GM12864 (cell line): ENCODE data around the gene PTGS1.
"Not testable (repeated sequence)": the region's sequence is repeated elsewhere in the genome, so short reads cannot be mapped to it uniquely, and the experiment has no call there.

Experiments used
- DNase-seq: peaks from one replicate; pipeline ENCODE4 v3.0.0-alpha.2; 2011; ENCODE audit warnings: low read depth
- H3K4me3 ChIP-seq: 2 replicates; pipeline ENCODE4 v1.5.1; 2011; ENCODE audit warnings: mild to moderate bottlenecking, low read depth, low read length, control low read depth
- TF ChIP-seq, protein P1 (sequence below): IDR thresholded peaks from 2 replicates; pipeline ENCODE4 v1.5.1; 2011; ENCODE audit warnings: low read depth, mild to moderate bottlenecking, moderate library complexity, low read length, control low read depth, inconsistent platforms; ENCODE audit errors: missing control alignments

The PTGS1 gene

DNA sequence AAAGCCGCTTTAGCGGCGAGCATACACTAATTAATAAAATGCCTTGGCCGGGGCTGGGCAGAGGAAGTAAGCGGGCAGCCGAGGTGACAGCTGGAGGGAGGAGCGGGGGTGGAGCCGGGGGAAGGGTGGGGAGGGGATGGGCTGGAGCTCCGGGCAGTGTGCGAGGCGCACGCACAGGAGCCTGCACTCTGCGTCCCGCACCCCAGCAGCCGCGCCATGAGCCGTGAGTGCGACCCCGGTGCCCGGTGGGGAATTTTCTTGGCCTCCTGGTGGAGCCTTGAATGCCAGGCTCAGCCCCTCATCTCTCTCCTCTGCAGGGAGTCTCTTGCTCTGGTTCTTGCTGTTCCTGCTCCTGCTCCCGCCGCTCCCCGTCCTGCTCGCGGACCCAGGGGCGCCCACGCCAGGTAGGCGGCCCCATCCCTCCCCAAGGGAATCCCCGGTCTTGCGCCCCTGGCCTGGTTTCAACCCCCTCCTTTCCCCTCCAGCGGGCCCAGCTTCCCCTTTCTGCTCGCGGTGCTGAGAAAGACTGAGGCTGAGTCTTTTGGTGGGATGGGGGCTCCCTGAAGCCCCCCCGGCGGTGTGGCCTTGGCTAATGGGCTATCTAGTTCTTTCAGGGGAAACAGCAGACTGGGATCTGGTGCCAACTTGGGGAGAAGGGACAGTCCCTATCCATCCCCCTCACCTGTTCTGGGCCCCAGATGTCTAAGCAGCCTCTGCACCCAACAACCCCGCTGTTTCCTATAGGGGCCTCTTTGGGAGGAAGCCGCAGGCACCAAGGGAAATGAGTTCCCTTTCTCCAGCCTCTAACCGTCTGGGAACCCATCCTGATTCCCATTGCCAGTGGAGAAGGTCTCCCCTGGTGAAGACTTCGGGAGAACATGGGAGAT lies at the start of gene PTGS1:
Gene PTGS1 (plus strand): TSS at position 156 of the 887 bp plus-strand sequence. CDS start 61 bp downstream, at position 217.
- TF ChIP-seq, protein P1, sequence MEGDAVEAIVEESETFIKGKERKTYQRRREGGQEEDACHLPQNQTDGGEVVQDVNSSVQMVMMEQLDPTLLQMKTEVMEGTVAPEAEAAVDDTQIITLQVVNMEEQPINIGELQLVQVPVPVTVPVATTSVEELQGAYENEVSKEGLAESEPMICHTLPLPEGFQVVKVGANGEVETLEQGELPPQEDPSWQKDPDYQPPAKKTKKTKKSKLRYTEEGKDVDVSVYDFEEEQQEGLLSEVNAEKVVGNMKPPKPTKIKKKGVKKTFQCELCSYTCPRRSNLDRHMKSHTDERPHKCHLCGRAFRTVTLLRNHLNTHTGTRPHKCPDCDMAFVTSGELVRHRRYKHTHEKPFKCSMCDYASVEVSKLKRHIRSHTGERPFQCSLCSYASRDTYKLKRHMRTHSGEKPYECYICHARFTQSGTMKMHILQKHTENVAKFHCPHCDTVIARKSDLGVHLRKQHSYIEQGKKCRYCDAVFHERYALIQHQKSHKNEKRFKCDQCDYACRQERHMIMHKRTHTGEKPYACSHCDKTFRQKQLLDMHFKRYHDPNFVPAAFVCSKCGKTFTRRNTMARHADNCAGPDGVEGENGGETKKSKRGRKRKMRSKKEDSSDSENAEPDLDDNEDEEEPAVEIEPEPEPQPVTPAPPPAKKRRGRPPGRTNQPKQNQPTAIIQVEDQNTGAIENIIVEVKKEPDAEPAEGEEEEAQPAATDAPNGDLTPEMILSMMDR, result no peak
- H3K4me3 ChIP-seq, result peak within 1 kb of the TSS; percentile 43
- no peak for DNase-seq

DNA sequence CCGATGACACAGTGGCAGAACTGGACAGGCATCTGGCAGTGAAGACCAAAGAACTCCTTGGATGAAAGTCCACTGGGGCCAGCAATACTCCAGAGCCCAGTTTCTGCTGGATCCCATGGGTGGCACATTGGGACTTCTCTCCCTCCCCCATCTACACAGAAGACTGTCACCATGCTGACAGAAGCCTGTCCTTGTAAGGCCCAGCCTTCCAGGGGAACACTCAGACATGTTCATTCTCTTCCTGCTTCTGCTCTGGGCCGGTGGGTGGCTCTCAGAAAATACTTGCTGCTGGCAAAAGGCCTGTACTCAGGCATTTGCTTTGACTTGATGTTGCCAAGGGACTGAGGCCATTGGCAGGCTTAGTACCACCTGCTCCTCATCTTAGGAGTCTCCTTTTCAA lies 48.3 kb upstream of the PTGS1 start:
- no peak overlapping the region for H3K4me3 ChIP-seq
- TF ChIP-seq, protein P1, result no peak
- no peak for DNase-seq

DNA sequence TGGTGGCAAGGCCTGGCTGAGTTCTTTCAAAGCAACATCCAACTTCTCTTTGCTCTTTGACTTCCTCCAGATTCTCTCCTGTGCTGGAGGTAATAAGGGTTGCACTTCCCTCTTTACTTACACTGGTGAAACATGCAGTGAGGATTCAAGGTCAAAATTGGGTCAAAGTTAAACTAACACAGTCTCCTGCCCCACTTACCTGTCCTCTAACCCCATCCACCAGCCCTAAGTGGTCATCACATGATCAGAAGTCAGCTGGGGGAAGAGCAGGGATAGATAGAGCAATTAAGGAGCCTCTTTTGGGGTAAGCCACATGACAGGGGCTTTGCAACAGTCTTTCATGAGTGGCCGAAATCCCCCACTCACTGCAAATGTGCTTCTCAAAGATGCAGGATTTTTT lies 46.2 kb upstream of the PTGS1 start:
- H3K4me3 ChIP-seq, DNase-seq: not testable (repeated sequence)

DNA sequence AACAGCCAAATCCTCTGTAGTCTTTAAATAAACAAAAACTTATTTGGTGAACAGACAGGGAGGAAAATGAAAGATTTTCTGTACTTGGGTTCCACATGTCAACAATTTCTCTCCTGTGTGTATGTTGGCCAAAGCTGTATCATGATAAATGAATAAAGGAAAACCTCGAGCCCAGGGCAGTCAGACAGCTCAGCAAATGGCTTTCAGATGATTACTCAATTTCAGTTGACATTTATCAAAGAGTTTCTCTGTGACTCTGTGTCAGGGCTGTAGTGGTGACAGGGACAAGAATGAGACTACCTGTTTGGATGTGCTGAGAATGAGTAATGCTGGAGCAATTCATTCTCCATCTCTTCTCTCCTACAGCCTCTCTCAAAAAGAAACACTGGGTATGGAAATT lies 45.7 kb upstream of the PTGS1 start:
- no peak overlapping the region for H3K4me3 ChIP-seq
- TF ChIP-seq, protein P1, result no peak
- DNase-seq, result no peak

DNA sequence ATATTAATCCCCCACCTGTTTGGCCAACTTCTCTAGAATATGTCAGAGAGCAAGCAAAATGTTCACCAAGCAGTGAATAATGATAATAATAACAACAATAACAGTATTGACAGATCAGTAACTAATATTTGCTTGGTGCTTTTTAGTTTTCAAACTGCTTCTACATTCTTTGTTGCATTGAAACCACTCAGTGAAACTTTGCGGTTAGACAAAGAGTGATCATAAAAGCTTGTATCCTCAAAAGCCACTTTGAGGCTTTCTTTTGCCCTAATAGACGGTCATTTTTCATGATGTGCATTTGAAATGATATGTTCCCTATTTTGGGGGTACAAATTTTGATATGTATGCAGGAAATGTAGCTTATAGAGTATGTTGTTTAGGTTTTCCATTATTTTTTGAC lies 43.6 kb upstream of the PTGS1 start:
- TF ChIP-seq, protein P1, result no peak
- no peak overlapping the region for H3K4me3 ChIP-seq
- DNase-seq, result no peak

DNA sequence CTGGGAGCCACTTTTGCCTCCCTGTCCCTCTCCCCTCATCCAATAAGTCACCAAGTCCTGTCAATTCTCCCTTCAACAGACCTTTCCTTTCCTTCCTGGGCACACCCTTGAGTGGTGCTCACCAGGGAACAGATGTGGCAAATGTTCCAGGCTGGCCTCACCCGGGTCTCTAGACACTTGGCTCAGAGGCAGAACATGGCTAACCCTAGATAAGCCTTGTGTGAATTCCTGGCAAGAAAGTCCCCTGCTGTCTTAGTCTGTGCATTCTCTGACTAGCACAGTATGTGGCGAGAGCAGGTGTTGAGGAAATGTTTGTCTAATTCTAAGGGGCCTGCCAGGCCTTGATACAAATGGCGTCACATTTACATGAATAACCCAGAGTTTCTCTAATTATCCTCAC lies 41.2 kb upstream of the PTGS1 start:
- H3K4me3 ChIP-seq, result no peak overlapping the region
- TF ChIP-seq, protein P1, result no peak
- no peak for DNase-seq

DNA sequence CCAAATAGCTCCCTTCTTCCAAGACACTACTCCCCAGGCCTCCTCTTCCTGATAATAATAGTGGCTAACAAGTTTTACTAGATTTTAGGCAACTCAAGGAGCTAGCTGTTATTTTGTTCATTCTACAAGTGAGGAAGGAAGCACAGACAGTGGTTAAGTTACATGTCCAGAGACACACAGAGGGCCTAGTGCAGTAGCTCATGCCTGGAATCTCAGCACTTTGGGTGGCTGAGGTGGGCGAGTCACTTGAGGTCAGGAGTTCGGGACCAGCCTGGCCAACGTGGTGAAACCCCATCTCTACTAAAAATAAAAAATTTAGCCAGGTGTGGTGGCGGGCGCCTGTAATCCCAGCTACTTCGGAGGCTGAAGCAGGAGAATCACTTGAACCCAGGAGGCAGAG lies 40.4 kb upstream of the PTGS1 start:
- not testable (repeated sequence) for H3K4me3 ChIP-seq, DNase-seq

DNA sequence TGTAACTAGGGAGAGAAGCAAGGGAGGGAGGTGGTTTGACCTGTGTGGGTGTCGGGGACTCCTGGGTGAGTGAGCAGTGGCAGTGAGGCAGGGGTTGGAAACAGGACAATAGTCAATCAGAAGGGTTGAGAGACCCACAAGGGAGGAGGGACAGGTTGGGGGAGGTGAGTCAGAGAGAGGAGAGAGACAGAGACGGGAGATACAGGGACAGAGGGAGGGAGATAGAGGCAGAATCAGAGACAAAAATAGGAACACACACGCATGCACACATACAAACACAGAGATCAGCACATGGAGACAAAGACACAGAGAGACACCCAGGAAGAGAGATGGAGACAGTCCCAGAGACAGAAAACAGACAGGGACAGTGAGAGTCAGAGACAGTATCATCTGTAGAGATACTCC lies 39.3 kb upstream of the PTGS1 start:
- no peak for DNase-seq
- TF ChIP-seq, protein P1, result no peak
- H3K4me3 ChIP-seq, result no peak overlapping the region
